Left lung (tissue), 10 donors: ENCODE data around the gene CSK. TPM values are rescaled to one million over a fixed set of nuclear protein-coding genes. Genes with fewer than 3 reads are reported as not detected.

Experiments
- ATAC-seq: fragments of 200-7000 bp; cut with Tn5 transposase; one replicate; pipeline ENCODE4 v1.9.1; 2020; ENCODE audit warnings: moderate library complexity
- DNase-seq, 4 donors: peaks; one replicate each; pipeline ENCODE4 v3.0.0-alpha.2; 2013 to 2020
- H3K27ac ChIP-seq, 2 donors: fragments of 200-600 bp; sonication (generic) in 1 of 2; one replicate each; pipeline versions ENCODE4 v1.5.0 to v1.8.0; 2020 to 2021
- H3K27me3 ChIP-seq, 2 donors: fragments of 200-600 bp; sonication (generic) in 1 of 2; one replicate each; pipeline versions ENCODE4 v1.5.0 to v1.8.0; 2020 to 2021
- H3K36me3 ChIP-seq, 2 donors: fragments of 200-600 bp; sonication (generic) in 1 of 2; one replicate each; pipeline versions ENCODE4 v1.5.0 to v1.8.0; 2020 to 2021
- H3K4me1 ChIP-seq, 2 donors: fragments of 200-600 bp; one replicate each; pipeline ENCODE4 v1.8.0; 2021
- H3K4me3 ChIP-seq, 2 donors: fragments of 200-600 bp; sonication (generic) in 1 of 2; one replicate each; pipeline versions ENCODE4 v1.5.0 to v1.8.0; 2020 to 2021; ENCODE audit warnings: mild to moderate bottlenecking in 1 of 2
- H3K9me3 ChIP-seq, 2 donors: fragments of 200-600 bp; sonication (generic) in 1 of 2; one replicate each; pipeline versions ENCODE4 v1.5.0 to v1.8.0; 2020 to 2021
- CTCF ChIP-seq, 2 donors: fragments of 200-600 bp; sonication (generic) in 1 of 2; IDR thresholded peaks; one replicate each; pipeline versions ENCODE4 v1.5.0 to v1.8.0; 2021; ENCODE audit warnings: antibody characterized with exemption in 2 of 2
- intact Hi-C, 2 donors: fragments of 100-400 bp; cut with DNase I; formaldehyde crosslinking; loops; one replicate each; pipeline versions ENCODE4 v1.11.2 to v1.14.2; 2022
- polyA plus RNA-seq, 6 donors: library from polyadenylated mRNA; unstranded; fragments of 120-200 nt; gene quantifications; one replicate each; pipeline ENCODE4 v1.2.1, GENCODE V29; 2013; ENCODE audit not compliant: insufficient read length in 6 of 6
- total RNA-seq, 2 donors: library from RNA; stranded (reverse); fragmentation: NEBNext Ultra II Directional; extraction: Animal tissue kit (Norgen Biotek cat#: 25700); gene quantifications; one replicate each; pipeline ENCODE4 v1.2.1, GENCODE V29; 2021
- donor health status: DM: no; HTN: yes; CAD: no.
- donor health status: DM: no; HTN: no; CAD: no.

CSK gene
- total and polyA plus RNA-seq, 8 donors, result 41.5 to 101 (median 49.7) TPM

GRCh38 chr15:74808078-74808839 lies 26.4 kb downstream of the CSK start:
- TF ChIP-seq CTCF (IDR thresholded peaks at IDR 0.05), result no peak
- Histone ChIP-seq H3K27ac (no peak overlapping the region), H3K9me3 (no peaks in the 10 kb centered on the region), H3K27me3 (no peaks in the 10 kb centered on the region), H3K36me3 (peaks cover 0 to 16% of the 10 kb centered on the region in 2 donors), H3K4me1 (no peaks in the 10 kb centered on the region), H3K4me3 (no peak overlapping the region)
- DNase-seq, result peak in 2 of 4 donors; percentile 59 to 80
- intact Hi-C loops, result no loop called here
- peak; percentile 91 for ATAC-seq

- peaks cover 0 to 10% of the 10 kb centered on the region in 2 donors for H3K36me3 ChIP-seq
- TF ChIP-seq CTCF (IDR thresholded peaks at IDR 0.05), result no peak
- DNase-seq (peak in 1 of 4 donors; percentile 8), ATAC-seq (no peak)
- no peaks in the 10 kb centered on the region for H3K4me1 ChIP-seq
- H3K27ac ChIP-seq, result no peak overlapping the region
- no peaks in the 10 kb centered on the region for H3K27me3 ChIP-seq
- no peak overlapping the region for H3K4me3 ChIP-seq
- intact Hi-C loops, result no loop called here
- no peaks in the 10 kb centered on the region for H3K9me3 ChIP-seq
These were observed 27.0 kb downstream of the CSK start for GRCh38 chr15:74808840-74809229.

- TF ChIP-seq CTCF (IDR thresholded peaks at IDR 0.05), result no peak
- DNase-seq, result peak in 1 of 4 donors; percentile 13
- Histone ChIP-seq H3K4me1 (no peaks in the 10 kb centered on the region), H3K9me3 (no peaks in the 10 kb centered on the region), H3K27ac (no peak overlapping the region), H3K27me3 (no peaks in the 10 kb centered on the region), H3K36me3 (peaks cover 0 to 6% of the 10 kb centered on the region in 2 donors), H3K4me3 (no peak overlapping the region)
- intact Hi-C loops, result no loop called here
- ATAC-seq, result no peak
These were observed 27.4 kb downstream of the CSK start for GRCh38 chr15:74809242-74809641.

GRCh38 chr15:74809956-74810355 lies 28.1 kb downstream of the CSK start:
- Histone ChIP-seq H3K36me3 (no peaks in the 10 kb centered on the region), H3K4me1 (no peaks in the 10 kb centered on the region), H3K27me3 (no peaks in the 10 kb centered on the region), H3K27ac (no peak overlapping the region), H3K9me3 (no peaks in the 10 kb centered on the region), H3K4me3 (no peak overlapping the region)
- ATAC-seq, result no peak
- intact Hi-C loops, result no loop called here
- DNase-seq, result peak in 1 of 4 donors; percentile 7
- TF ChIP-seq CTCF (IDR thresholded peaks at IDR 0.05), result no peak

- no peaks in the 10 kb centered on the region for H3K27me3 ChIP-seq
- H3K36me3 ChIP-seq, result no peaks in the 10 kb centered on the region
- ATAC-seq, result no peak
- no peak for TF ChIP-seq CTCF (IDR thresholded peaks at IDR 0.05)
- DNase-seq, result peak in 2 of 4 donors; percentile 30 to 48
- no peak within 1 kb of the TSS for H3K27ac ChIP-seq
- intact Hi-C loops, result no loop called here
- no peaks in the 10 kb centered on the region for H3K9me3 ChIP-seq
- no peaks in the 10 kb centered on the region for H3K4me1 ChIP-seq
- no peak within 1 kb of the TSS for H3K4me3 ChIP-seq
These were observed 30.7 kb downstream of the CSK start, which contains the start of gene LMAN1L for GRCh38 chr15:74812533-74812932. TSS of gene LMAN1L (plus strand) at chr15:74812835. CDS start at chr15:74812855, 20 bp downstream.
